Activated CD4-positive, alpha-beta T cell treated with anti-CD3 and anti-CD28 coated beads, Interleukin-2, amount 50 U/mL, for 24 hours (primary cell): ENCODE measurements around the gene TCF23.

Source experiments
- DNase-seq, 2 donors: peaks; one replicate each; pipeline ENCODE4 v3.0.0-alpha.2; 2020; ENCODE audit warnings: low read depth in 1 of 2, low spot score in 1 of 2

The TCF23 gene

GRCh38 chr2:27128668-27129571 is 19.9 kb upstream of the TCF23 start:
- DNase-seq = no peak

DNA sequence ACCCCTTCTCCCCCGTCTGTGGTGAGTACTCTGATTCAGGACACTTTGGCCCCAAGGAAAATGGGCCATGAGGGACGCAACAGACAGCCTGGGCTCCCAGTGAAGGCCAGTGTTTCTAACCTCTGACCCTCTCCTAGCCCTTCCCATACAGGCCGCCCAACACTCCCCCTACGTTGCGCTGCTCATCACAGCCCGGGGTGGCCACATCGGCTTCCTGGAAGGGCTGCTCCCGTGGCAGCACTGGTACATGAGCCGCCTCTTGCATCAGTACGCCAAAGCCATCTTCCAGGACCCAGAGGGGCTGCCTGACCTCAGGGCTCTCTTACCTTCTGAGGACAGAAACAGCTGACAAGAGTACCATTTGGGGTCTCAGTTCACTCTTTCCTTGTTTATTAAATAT is 18.4 kb upstream of the TCF23 start:
- no peak for DNase-seq

GRCh38 chr2:27131429-27131828 is 17.4 kb upstream of the TCF23 start:
- no peak for DNase-seq

DNA sequence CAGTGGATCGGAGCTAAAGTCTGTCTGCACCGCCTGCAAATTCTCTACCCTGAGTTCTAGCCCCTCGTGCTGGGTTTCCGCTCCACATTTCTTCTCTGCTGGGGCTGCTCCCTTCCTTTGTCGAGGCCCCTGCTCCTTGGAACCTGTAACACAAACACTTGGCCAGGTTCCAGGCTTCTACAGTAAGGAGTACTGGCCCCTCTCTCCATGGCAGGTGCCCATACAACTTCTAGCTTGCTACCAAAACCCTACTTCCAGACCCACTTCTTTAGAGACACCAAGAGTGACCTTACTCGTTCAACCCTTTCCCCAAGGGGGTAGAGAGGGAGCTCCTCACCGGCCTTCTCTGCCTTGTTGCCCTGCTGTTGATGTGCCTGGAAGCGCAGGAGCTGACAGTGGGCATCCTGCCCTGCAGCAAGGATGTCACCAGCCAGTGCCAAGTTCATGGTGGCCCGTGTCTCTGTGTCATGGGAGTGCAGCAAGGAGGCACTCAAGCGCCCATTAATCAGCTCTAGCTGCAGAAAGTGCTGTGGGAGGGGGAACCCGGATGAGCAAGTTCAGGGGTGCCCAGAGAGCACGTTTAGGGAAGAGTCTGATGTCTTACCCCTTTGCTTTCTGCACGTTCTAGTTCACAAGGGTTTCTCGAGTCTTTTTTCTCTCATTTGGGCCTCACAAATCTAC is 15.5 kb upstream of the TCF23 start:
- DNase-seq = peak in 1 of 2 donors; percentile 8

DNA sequence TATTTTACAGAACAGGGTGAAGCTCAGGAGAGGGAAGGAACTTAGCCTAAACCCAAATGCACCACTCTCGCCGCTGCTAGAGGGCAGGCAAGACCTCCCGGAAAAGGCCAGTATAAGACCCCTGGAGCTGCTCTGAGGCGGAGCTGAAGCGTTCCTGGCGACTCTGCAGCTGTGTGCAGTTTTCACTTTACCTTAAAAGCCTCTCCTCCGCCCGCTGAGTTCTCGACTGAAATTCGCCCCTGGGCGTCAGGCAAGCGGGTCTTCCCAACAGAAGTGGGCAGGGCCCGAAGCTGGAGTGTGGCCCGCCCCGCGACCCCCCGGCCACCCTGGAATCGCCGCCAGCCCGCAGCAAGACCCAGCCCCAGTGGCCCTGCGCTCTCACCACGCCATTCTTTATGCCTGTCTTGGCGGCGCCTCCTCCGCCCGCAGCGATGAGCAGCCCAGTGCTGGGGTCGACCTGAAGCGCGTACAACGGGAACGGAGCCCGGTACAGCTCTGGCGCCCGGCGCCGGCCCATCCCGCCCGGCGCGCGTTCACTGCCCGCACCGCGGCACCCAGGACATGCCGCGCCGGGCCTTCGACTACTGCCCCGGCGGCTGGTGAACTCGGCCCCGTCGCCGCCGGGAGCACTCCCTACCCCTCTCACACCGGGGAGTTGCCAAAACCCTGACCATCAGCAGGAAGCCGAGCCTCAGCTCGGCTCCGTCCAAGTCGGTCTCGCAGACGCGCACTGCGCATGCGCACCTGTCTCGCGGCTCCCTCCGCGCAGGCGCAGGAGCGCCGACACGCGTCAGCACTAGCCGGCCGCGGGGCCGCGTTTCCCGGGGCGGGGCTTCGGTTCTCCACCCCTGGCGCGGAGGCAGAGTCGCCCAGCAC is 14.7 kb upstream of the TCF23 start, which contains the start of gene PREB:
Gene PREB, minus strand, starts transcription at position 732 of the 876 bp plus-strand sequence. Its CDS starts 215 bp downstream, at position 517.
- peak; percentile 96 for DNase-seq

DNA sequence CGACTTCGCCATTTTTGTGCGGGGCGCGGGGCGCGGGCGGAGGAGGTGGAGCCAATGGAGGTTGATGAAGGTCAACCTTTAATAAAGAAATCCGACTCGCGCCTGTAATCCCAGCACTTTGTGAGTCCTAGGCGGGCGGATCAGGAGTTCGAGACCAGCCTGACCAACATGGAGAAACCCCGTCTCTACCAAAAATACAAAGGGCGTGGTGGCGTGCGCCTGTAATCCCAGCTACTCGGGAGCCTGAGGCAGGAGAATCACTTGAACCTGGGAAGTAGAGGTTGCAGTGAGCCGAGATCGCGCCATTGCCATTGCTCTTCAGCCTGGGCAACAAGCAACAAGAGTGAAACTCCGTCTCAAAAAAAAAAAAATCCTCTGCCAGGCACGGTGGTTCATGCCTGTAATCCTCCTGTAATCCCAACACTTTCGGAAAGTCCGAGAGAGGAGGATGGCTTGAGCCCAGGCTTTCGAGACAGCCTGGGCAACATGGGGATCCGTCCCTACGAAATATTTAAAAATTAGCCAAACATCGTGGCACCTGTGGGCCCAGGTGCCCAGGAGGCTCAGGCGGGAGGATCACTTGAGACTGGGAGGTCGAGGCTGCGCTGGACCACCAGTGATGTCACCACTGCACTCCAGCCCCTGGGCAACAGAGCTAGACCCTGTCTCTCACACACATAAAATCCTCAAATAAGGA is 13.9 kb upstream of the TCF23 start:
- DNase-seq = no peak

- no peak for DNase-seq
Measured at GRCh38 chr2:27135478-27135955, 13.3 kb upstream of the TCF23 start.

DNA sequence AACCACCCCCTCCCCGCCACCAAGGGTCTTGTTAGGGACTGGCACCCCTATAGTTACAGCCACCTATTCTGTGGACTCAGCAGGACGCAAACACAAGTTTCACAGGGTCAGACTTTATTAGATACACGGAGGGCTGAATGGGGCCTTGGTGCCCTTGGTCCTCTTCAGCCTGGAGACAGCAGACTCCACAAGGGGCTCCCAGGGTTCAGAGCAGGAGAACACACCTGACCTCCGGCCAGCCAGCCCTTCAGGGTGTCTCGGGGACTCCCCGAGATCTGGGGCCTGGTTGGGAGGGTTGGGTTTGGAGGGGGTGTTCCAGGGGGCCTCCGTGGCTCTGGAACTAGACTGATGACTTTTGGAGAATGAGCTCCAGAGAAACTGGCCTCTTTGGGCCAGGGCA is 12.1 kb upstream of the TCF23 start:
- no peak for DNase-seq

- DNase-seq = no peak
Measured at GRCh38 chr2:27137322-27137935, 11.4 kb upstream of the TCF23 start.

- DNase-seq = no peak
Measured at GRCh38 chr2:27138111-27138510, 10.7 kb upstream of the TCF23 start.

DNA sequence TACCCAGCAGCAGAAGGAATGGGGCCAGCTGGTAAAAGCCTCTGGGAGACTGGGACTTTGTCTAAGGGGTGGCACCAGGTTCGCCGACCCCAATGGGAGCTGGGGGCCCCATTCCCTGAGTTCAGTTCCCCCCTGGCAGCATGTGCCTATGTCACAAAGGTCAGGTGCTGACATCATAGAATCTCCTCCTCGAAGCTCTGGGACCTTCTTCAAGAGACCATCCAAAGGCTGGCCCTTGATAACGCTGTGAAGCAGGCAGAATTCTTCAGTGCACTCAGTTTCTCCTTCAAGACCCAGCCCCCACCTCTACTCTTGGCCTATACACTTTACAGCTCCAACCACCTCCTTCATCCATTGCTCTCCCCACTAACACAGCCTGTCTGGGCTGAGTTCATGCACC is 9.5 kb upstream of the TCF23 start, which contains the start of gene PRR30:
Gene PRR30, minus strand, starts transcription at position 101 of the 400 bp plus-strand sequence. CDS start 1,081 bp downstream, outside the sequence.
- DNase-seq = no peak

- DNase-seq = no peak
Measured at GRCh38 chr2:27143285-27143684, 5.5 kb upstream of the TCF23 start.

DNA sequence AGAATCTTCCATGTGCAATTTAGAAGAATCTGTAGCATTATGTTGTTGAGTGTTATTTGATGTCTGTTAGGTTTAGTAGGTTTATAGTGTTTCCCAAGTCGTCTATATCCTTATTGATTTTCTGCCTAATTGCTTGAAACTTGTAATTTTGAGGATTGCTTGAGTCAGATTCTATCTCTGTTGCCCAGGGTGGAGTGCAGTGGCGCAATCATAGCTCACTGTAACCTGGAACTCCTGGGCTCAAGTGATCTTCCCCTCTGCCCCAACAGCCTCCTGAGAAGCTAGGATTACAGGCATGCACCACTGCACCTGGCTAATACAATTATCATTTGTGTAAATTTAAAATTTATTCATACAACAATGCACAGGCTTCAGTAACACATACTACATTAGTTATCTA is 3.1 kb upstream of the TCF23 start:
- DNase-seq = no peak

DNA sequence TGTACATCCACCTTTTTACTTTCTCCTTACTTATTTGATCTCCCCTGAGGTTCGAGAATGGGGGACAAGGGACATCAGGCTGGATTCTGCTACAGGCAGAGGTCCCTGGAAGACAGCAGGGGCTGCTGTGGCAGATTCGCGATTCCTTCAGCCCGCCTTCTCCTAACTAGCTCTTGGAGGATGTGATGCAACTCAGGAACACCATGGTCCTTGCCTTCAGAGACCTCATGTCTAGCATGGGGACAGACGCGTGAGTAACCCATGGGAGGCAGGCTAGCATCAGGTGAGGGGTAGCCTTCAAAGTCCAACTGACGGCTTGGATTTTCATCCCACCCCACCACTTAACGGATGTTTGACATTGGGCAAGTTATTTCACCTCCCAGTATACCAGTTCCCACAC is 869 bp upstream of the TCF23 start:
- no peak for DNase-seq

DNA sequence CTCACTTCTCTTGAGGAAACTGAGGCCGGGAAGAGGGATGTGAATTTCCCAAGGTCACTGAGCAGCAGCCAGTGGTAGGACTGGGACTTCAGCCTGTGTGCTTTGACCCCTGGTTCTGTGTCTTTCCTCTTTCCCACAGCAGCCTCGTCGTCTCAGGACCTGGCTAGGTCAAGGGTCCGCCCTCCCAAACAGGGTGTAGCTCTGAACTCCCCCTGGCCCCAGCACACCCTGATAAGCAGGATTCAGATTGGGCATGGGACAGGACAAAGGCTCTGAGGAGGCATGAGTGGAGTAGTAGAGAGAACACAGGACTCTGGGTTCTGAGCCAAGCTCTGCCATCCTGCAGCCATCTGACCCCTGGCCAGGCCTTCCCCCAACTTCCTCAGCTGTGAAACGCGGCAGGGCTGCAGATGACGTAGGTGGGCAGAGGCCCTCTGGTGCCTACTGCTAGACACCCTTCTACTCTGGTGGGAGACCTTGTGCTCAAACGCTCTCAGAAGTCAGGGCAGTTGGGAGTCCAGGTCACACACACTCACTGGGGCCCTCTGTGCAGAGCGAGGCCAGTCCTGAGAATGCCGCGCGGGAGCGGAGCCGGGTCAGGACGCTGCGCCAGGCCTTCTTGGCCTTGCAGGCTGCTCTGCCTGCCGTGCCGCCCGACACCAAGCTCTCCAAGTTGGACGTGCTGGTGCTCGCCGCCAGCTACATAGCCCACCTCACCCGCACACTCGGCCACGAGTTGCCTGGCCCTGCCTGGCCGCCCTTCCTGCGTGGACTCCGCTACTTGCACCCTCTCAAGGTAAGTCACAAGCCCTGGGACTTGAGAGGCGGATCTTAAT is 984 bp downstream of the TCF23 start:
- DNase-seq = no peak

GRCh38 chr2:27150639-27151230 is 1.9 kb downstream of the TCF23 start:
- no peak for DNase-seq

DNA sequence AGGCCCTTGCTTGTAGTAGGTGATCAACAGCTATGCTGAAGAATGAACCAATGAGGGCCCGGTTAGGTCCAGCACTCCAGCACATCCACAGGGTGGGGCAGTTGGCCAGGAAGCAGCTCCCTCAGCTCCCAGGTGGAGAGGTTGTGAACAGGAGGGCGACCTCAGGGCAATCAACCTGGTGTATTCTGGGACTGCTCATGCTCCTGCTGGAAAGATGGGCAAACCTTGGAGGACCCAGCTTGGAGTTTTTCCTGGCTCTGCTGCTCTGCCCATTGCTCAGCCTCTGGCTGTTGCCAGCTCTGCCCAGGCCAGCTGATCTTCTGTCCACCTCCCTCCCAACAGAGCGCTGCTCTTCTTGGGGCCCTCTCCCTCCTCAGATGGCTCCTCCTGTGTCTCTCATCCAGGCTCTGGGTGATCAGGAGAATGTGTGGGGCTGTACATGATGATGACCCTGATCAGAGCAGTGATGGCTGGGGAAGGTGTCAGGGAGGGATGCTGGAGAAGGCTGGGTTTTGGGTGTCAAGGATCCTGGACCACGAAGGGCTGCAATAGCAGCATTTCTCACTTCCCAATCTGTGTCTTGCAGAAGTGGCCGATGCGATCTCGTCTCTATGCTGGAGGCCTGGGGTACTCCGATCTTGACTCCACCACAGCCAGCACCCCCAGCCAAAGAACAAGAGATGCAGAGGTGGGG is 3.4 kb downstream of the TCF23 start:
- DNase-seq = no peak

DNA sequence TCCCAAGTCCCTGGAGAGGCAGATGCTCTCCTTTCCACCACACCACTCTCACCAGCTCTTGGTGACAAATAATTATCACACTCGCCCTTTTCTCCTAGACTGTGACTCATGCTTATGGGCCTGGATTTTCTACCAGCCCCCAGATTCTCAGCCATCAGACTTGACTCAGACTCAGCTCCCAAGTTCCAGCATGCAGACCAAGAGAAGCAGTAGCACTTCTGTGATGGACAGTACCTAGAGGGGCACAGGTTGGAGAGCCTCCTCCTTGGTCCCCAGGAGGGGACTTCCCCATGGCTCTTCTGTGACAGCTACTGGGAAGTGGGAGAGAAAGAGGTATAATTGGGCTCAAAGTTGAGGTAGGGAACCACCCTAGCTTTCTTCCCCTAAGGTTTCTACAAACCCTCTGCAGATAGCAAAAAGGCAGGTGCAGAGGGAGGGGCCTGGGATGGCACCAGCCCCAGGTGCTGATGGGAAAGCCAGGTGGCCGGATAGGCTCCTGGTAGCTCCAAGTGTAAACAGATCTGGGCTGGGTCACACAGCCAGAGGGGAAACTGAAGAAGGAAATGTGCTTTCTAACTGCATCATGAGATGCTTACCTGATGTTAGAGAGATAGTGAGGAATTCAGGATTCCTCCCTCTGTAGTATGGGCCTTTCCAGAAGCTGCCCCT is 4.1 kb downstream of the TCF23 start:
- DNase-seq = no peak
